Stimulated activated CD4-positive, alpha-beta T cell treated with anti-CD3 and anti-CD28 coated beads, Interleukin-1b, Interleukin-23, amount 100 ng/mL, for 1 hour (primary cell): Measurements from ENCODE around the gene GCNT1.

Experiments used
- DNase-seq, 2 donors: peaks; one replicate each; pipeline ENCODE4 v3.0.0-alpha.2; 2020; ENCODE audit warnings: low read depth in 2 of 2

GCNT1 gene

GRCh38 chr9:76534026-76534425 lies 75.0 kb downstream of the GCNT1 start:
- DNase-seq: no peak

GRCh38 chr9:76537150-76537646 lies 78.2 kb downstream of the GCNT1 start:
- no peak for DNase-seq

- DNase-seq: no peak
These were observed 80.2 kb downstream of the GCNT1 start for GRCh38 chr9:76539180-76539579.

GRCh38 chr9:76542360-76542759 lies 83.4 kb downstream of the GCNT1 start:
- no peak for DNase-seq

- DNase-seq: no peak
These were observed 86.2 kb downstream of the GCNT1 start for GRCh38 chr9:76545191-76545590.

GRCh38 chr9:76552181-76552580 lies 93.2 kb downstream of the GCNT1 start:
- DNase-seq: no peak

- DNase-seq: no peak
These were observed 93.9 kb downstream of the GCNT1 start for GRCh38 chr9:76552751-76553455.

- no peak for DNase-seq
These were observed 94.7 kb downstream of the GCNT1 start for GRCh38 chr9:76553680-76554079.
